SK-N-SH (cell line): ENCODE results near the gene VWF. TPM values are rescaled to one million over a fixed set of nuclear protein-coding genes. Genes with fewer than 3 reads are reported as not detected.

ENCODE experiments used
- CTCF ChIA-PET: fragments of 300-600, 350-600 bp; formaldehyde crosslinking; extraction: SDS; loops from one replicate; lab custom pipeline; 2021; lab: Yijun Ruan, JAX
- POLR2A ChIA-PET: fragments of 350-600 bp; sonication (Branson Sonifier 250); formaldehyde crosslinking; extraction: SDS; loops from one replicate; lab custom pipeline; 2020; ENCODE audit warnings: antibody characterized with exemption, inconsistent platforms; lab: Yijun Ruan, JAX
- DNase-seq: peaks from one replicate; pipeline ENCODE4 v3.0.0; 2012
- H2AFZ ChIP-seq: fragments of 200-600 bp; sonication (generic); 2 replicates; pipeline ENCODE4 v1.8.1; 2016; ENCODE audit warnings: antibody characterized with exemption, mild to moderate bottlenecking, low read depth
- H3F3A ChIP-seq: fragments of 200-600 bp; sonication (generic); replicated peaks from 2 replicates; pipeline ENCODE3; 2016; ENCODE audit warnings: antibody characterized with exemption, mild to moderate bottlenecking; ENCODE audit not compliant: insufficient read depth
- H3K27ac ChIP-seq, 2 experiments: fragments of 200-500 bp in 1 of 2; fragments of 200-600 bp in 1 of 2; sonication (Bioruptor generic) in 1 of 2; sonication (generic), shearing (Covaris generic) in 1 of 2; 2 replicates each; pipeline versions ENCODE4 v1.5.1 to v1.6.1; 2014 to 2016; ENCODE audit warnings: low read depth in 2 of 2, inconsistent platforms in 1 of 2, low read length in 1 of 2, mild to moderate bottlenecking in 1 of 2, mixed read lengths in 1 of 2
- H3K27me3 ChIP-seq: fragments of 200-600 bp; sonication (generic), shearing (Covaris generic); 2 replicates; pipeline ENCODE4 v1.6.1; 2016; ENCODE audit warnings: mixed run types; ENCODE audit not compliant: insufficient read depth
- H3K36me3 ChIP-seq, 2 experiments: fragments of 200-500 bp in 1 of 2; fragments of 200-600 bp in 1 of 2; sonication (Bioruptor generic) in 1 of 2; sonication (generic) in 1 of 2; replicated peaks in 1 of 2; 2 replicates each; pipeline versions ENCODE3 to v1.5.1; 2014 to 2016; ENCODE audit warnings: low read length in 1 of 2, mild to moderate bottlenecking in 1 of 2; ENCODE audit not compliant: insufficient read depth in 2 of 2, control insufficient read depth in 1 of 2
- H3K4me1 ChIP-seq, 2 experiments: fragments of 200-500 bp in 1 of 2; fragments of 200-600 bp in 1 of 2; sonication (Bioruptor generic) in 1 of 2; sonication (generic), shearing (Covaris generic) in 1 of 2; 2 replicates each; pipeline versions ENCODE4 v1.5.1 to v1.6.1; 2014 to 2016; ENCODE audit warnings: low read depth in 1 of 2, low read length in 1 of 2, mixed run types in 1 of 2; ENCODE audit not compliant: insufficient read depth in 2 of 2, control insufficient read depth in 1 of 2
- H3K4me2 ChIP-seq: fragments of 200-600 bp; sonication (generic), shearing (Covaris generic); 2 replicates; pipeline ENCODE4 v1.6.1; 2017; ENCODE audit warnings: mixed run types
- H3K4me3 ChIP-seq, 2 experiments: fragments of 200-500 bp in 1 of 2; fragments of 200-600 bp in 1 of 2; sonication (Bioruptor generic) in 1 of 2; sonication (generic), shearing (Covaris generic) in 1 of 2; 2 replicates each; pipeline versions ENCODE4 v1.5.1 to v1.8.1; 2014 to 2016; ENCODE audit warnings: low read depth in 2 of 2, inconsistent platforms in 1 of 2, low read length in 1 of 2, mild to moderate bottlenecking in 1 of 2, mixed read lengths in 1 of 2, moderate library complexity in 1 of 2
- H3K79me2 ChIP-seq: fragments of 200-600 bp; sonication (generic); 2 replicates; pipeline ENCODE4 v1.8.1; 2017; ENCODE audit warnings: mild to moderate bottlenecking; ENCODE audit not compliant: insufficient read depth
- H3K9ac ChIP-seq: fragments of 200-600 bp; sonication (generic); 2 replicates; pipeline ENCODE4 v1.6.1; 2017; ENCODE audit warnings: mixed run types
- H3K9me2 ChIP-seq: fragments of 200-600 bp; sonication (generic); 2 replicates; pipeline ENCODE4 v1.6.1; 2017; ENCODE audit warnings: mixed run types
- H3K9me3 ChIP-seq: fragments of 200-600 bp; sonication (generic); 2 replicates; pipeline ENCODE4 v1.6.1; 2017; ENCODE audit warnings: mixed run types, mild to moderate bottlenecking, moderate library complexity
- H4K20me1 ChIP-seq: fragments of 200-600 bp; sonication (generic); 2 replicates; pipeline ENCODE4 v1.6.1; 2017; ENCODE audit warnings: mild to moderate bottlenecking, mixed run types; ENCODE audit not compliant: insufficient read depth
- CHD2 ChIP-seq: fragments of 150-350 bp; IDR thresholded peaks from 2 replicates; pipeline ENCODE4 v1.6.1; 2018; ENCODE audit warnings: low read length; ENCODE audit not compliant: partially characterized antibody
- ELF1 ChIP-seq: IDR thresholded peaks from 2 replicates; pipeline ENCODE4 v1.4.0; 2012
- EP300 ChIP-seq, 2 experiments: IDR thresholded peaks; 2 replicates each; pipeline versions ENCODE4 v1.4.0 to v1.6.1; 2012; ENCODE audit warnings: borderline replicate concordance in 1 of 2, low read depth in 1 of 2, low read length in 1 of 2
- FOXJ3 ChIP-seq: sonication (generic); formaldehyde crosslinking; IDR thresholded peaks from 2 replicates; pipeline ENCODE4 v1.5.1; 2020; ENCODE audit warnings: mild to moderate bottlenecking, missing genetic modification reagents
- FOXM1 ChIP-seq: IDR thresholded peaks from 2 replicates; pipeline ENCODE4 v1.4.0; 2012; ENCODE audit warnings: low read depth, mild to moderate bottlenecking
- GABPA ChIP-seq: IDR thresholded peaks from 2 replicates; pipeline ENCODE4 v1.4.0; 2012; ENCODE audit warnings: low read depth, mild to moderate bottlenecking
- MEF2A ChIP-seq: IDR thresholded peaks from 2 replicates; pipeline ENCODE4 v1.4.0; 2012; ENCODE audit warnings: low read depth, borderline replicate concordance
- MXI1 ChIP-seq: IDR thresholded peaks from 2 replicates; pipeline ENCODE4 v1.6.1; 2012; ENCODE audit warnings: mild to moderate bottlenecking, low read depth, low read length, improper control_type of control experiment
- NFIC ChIP-seq: IDR thresholded peaks from 2 replicates; pipeline ENCODE4 v1.4.0; 2012; ENCODE audit warnings: borderline replicate concordance
- NRF1 ChIP-seq: IDR thresholded peaks from 2 replicates; pipeline ENCODE4 v1.6.1; 2012; ENCODE audit warnings: low read depth, mild to moderate bottlenecking, low read length
- RAD21 ChIP-seq: IDR thresholded peaks from 2 replicates; pipeline ENCODE4 v1.6.1; 2012; ENCODE audit warnings: mild to moderate bottlenecking, low read length
- RCOR1 ChIP-seq: fragments of 150-350 bp; IDR thresholded peaks from 2 replicates; pipeline ENCODE4 v1.6.1; 2017; ENCODE audit warnings: antibody characterized with exemption, low read length
- RFX5 ChIP-seq: IDR thresholded peaks from 2 replicates; pipeline ENCODE4 v1.6.1; 2012; ENCODE audit warnings: mild to moderate bottlenecking, improper control_type of control experiment, low read length
- RXRA ChIP-seq: IDR thresholded peaks from 2 replicates; pipeline ENCODE4 v1.4.0; 2012; ENCODE audit warnings: low read depth, mild to moderate bottlenecking, borderline replicate concordance
- SIN3A ChIP-seq: IDR thresholded peaks from 2 replicates; pipeline ENCODE4 v1.6.1; 2012; ENCODE audit warnings: low read depth, mild to moderate bottlenecking, low read length, moderate library complexity, borderline replicate concordance
- TCF12 ChIP-seq: IDR thresholded peaks from 2 replicates; pipeline ENCODE4 v1.4.0; 2012
- TEAD4 ChIP-seq: IDR thresholded peaks from 2 replicates; pipeline ENCODE4 v1.4.0; 2012; ENCODE audit warnings: mild to moderate bottlenecking, borderline replicate concordance; ENCODE audit not compliant: insufficient read depth
- YY1 ChIP-seq: IDR thresholded peaks from 2 replicates; pipeline ENCODE4 v1.4.0; 2012; ENCODE audit warnings: low read depth, mild to moderate bottlenecking
- ZBTB33 ChIP-seq: IDR thresholded peaks from 2 replicates; pipeline ENCODE4 v1.4.0; 2012; ENCODE audit warnings: low read depth, borderline replicate concordance
- WGBS: methylation state at CpG from one replicate; pipeline ENCODE4 v1.1.6; 2017; ENCODE audit warnings: low lambda C conversion rate; 5-methylcytosine and 5-hydroxymethylcytosine counted together
- polyA plus RNA-seq, 3 experiments: library from polyadenylated mRNA; depleted of rRNA; stranded (reverse); fragments of >200 nt; gene quantifications; 2 replicates each; pipeline ENCODE4 v1.2.3, GENCODE V29; 2012
- TF ChIP-seq, protein P1 (sequence below): IDR thresholded peaks from 2 replicates; pipeline ENCODE4; 2012
- TF ChIP-seq, protein P2 (sequence below): fragments of 150-350 bp; IDR thresholded peaks from 2 replicates; pipeline ENCODE4 v1.6.1; 2016; ENCODE audit warnings: mild to moderate bottlenecking, low read depth, low read length
- TF ChIP-seq, protein P3 (sequence below): fragments of 200-600 bp; sonication (generic); IDR thresholded peaks from 2 replicates; pipeline ENCODE4 v1.6.1; 2017; ENCODE audit warnings: antibody characterized with exemption, mild to moderate bottlenecking, moderate library complexity

Gene VWF
- polyA plus RNA-seq, 1 of the 3 experiments (the other 2 are of a cell fraction): 0.12 TPM

GRCh38 chr12:6049992-6050391, 74.5 kb downstream of the VWF start:
- Histone ChIP-seq H3K27me3 (no peaks in the 10 kb centered on the region), H3K9me2 (no peaks in the 10 kb centered on the region), H3K36me3 (no peaks in the 10 kb centered on the region), H2AFZ (no peak overlapping the region), H3K4me3 (no peak overlapping the region), H4K20me1 (no peaks in the 10 kb centered on the region), H3K4me1 (peaks cover 0 to 9% of the 10 kb centered on the region in 2 experiments; a peak in 1 of 4 replicates), H3K27ac (no peak overlapping the region), H3K4me2 (no peak overlapping the region), H3K9me3 (no peaks in the 10 kb centered on the region), H3F3A (no peaks in the 10 kb centered on the region), H3K9ac (no peak overlapping the region), H3K79me2 (no peaks in the 10 kb centered on the region)
- no peak for TF ChIP-seq FOXM1
- no peak for TF ChIP-seq YY1
- TF ChIP-seq, protein P1, sequence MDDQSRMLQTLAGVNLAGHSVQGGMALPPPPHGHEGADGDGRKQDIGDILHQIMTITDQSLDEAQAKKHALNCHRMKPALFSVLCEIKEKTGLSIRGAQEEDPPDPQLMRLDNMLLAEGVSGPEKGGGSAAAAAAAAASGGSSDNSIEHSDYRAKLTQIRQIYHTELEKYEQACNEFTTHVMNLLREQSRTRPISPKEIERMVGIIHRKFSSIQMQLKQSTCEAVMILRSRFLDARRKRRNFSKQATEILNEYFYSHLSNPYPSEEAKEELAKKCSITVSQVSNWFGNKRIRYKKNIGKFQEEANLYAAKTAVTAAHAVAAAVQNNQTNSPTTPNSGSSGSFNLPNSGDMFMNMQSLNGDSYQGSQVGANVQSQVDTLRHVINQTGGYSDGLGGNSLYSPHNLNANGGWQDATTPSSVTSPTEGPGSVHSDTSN: no peak
- no peak for TF ChIP-seq FOXJ3 (CRISPR knock-in tag)
- no peak for TF ChIP-seq EP300 (IDR thresholded peaks at IDR 0.05; ENCODE audit: borderline replicate concordance in 1 of 2, low read depth in 1 of 2, low read length in 1 of 2)
- TF ChIP-seq GABPA: no peak
- no peak for TF ChIP-seq ELF1
- TF ChIP-seq RXRA: no peak
- POLR2A ChIA-PET: no interaction called here
- no peak for DNase-seq
- WGBS: 87% methylated on average over 8 of the region's 8 CpGs
- CTCF ChIA-PET: interaction anchor here (0.9 to 2.3 kb wide), 4 partner anchors 9 to 235 kb away, joined by 3 to 7 read pairs (median 4); no protein-coding TSS in a partner anchor

DNA sequence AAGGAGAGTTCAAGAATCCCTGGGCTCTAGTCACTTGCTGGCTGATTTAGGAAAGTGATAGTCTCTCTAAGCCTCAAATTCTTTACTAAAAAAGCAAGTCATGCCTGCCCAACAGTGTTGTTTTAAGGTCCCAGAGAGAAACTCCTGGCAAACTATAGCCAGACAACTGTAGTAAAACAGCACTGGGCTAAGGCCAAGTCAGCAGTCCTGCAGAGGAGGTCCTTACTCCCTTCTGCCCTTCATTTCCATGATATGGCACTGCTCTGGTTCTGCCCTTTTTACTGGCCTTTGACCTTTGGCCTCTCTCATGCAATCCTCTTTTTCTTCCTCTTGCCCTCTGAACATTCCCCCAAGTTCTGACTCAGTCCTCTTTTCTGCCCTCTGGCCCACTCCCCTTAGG, 74.9 kb downstream of the VWF start:
- H3K79me2 ChIP-seq: no peaks in the 10 kb centered on the region
- peaks cover 0 to 9% of the 10 kb centered on the region in 2 experiments; a peak in 1 of 4 replicates for H3K4me1 ChIP-seq
- H3K4me3 ChIP-seq: no peak overlapping the region
- no peaks in the 10 kb centered on the region for H3K9me2 ChIP-seq
- H3K9me3 ChIP-seq: no peaks in the 10 kb centered on the region
- ChIA-PET POLR2A (no interaction called here), CTCF (interaction anchor here (0.9 to 2.3 kb wide), 4 partner anchors 8 to 235 kb away, joined by 3 to 7 read pairs (median 4); no protein-coding TSS in a partner anchor)
- no peak overlapping the region for H3K4me2 ChIP-seq
- H4K20me1 ChIP-seq: no peaks in the 10 kb centered on the region
- no peak overlapping the region for H3K27ac ChIP-seq
- no peaks in the 10 kb centered on the region for H3K27me3 ChIP-seq
- H3K36me3 ChIP-seq: no peaks in the 10 kb centered on the region
- no peak for DNase-seq
- H3K9ac ChIP-seq: no peak overlapping the region
- no peaks in the 10 kb centered on the region for H3F3A ChIP-seq
- H2AFZ ChIP-seq: no peak overlapping the region
- TF ChIP-seq, protein P2, sequence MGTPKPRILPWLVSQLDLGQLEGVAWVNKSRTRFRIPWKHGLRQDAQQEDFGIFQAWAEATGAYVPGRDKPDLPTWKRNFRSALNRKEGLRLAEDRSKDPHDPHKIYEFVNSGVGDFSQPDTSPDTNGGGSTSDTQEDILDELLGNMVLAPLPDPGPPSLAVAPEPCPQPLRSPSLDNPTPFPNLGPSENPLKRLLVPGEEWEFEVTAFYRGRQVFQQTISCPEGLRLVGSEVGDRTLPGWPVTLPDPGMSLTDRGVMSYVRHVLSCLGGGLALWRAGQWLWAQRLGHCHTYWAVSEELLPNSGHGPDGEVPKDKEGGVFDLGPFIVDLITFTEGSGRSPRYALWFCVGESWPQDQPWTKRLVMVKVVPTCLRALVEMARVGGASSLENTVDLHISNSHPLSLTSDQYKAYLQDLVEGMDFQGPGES: no peak
- TF ChIP-seq ZBTB33 (no peak), NFIC (no peak), CHD2 (no peak), RCOR1 (no peak), MXI1 (no peak), SIN3A (no peak), FOXJ3 (CRISPR knock-in tag) (no peak), TEAD4 (no peak), EP300 (IDR thresholded peaks at IDR 0.05; ENCODE audit: borderline replicate concordance in 1 of 2, low read depth in 1 of 2, low read length in 1 of 2) (no peak), RFX5 (no peak), TCF12 (no peak), MEF2A (no peak), RAD21 (no peak), NRF1 (no peak)
- TF ChIP-seq, protein P3, sequence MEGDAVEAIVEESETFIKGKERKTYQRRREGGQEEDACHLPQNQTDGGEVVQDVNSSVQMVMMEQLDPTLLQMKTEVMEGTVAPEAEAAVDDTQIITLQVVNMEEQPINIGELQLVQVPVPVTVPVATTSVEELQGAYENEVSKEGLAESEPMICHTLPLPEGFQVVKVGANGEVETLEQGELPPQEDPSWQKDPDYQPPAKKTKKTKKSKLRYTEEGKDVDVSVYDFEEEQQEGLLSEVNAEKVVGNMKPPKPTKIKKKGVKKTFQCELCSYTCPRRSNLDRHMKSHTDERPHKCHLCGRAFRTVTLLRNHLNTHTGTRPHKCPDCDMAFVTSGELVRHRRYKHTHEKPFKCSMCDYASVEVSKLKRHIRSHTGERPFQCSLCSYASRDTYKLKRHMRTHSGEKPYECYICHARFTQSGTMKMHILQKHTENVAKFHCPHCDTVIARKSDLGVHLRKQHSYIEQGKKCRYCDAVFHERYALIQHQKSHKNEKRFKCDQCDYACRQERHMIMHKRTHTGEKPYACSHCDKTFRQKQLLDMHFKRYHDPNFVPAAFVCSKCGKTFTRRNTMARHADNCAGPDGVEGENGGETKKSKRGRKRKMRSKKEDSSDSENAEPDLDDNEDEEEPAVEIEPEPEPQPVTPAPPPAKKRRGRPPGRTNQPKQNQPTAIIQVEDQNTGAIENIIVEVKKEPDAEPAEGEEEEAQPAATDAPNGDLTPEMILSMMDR: no peak
- TF ChIP-seq, protein P1: no peak
